IMR-90 (cell line): ENCODE data around the gene PPP1R13L. TPM values are rescaled to one million over a fixed set of nuclear protein-coding genes. Genes with fewer than 3 reads are reported as not detected.

Experiments
- microRNA-seq, 2 experiments: library from miRNA; stranded (forward) in 1 of 2; unstranded in 1 of 2; fragments of 10-50 nt in 1 of 2; fragments of <30 nt in 1 of 2; gene quantifications in 1 of 2; microRNA quantifications in 1 of 2; one replicate each; pipeline versions ENCODE3 to v1.1.0; 2013 to 2020; ENCODE audit not compliant: insufficient read depth in 1 of 2, insufficient read length in 1 of 2, unreplicated experiment in 1 of 2
- polyA plus RNA-seq, 3 experiments: library from polyadenylated mRNA; depleted of rRNA; stranded (reverse); fragments of >200 nt; gene quantifications; 2 replicates each; pipeline ENCODE4 v1.2.3, GENCODE V29; 2012; ENCODE audit warnings: low replicate concordance in 1 of 3
- small RNA-seq, 5 experiments: library from RNA; depleted of rRNA; stranded (forward); fragments of <200 nt; gene quantifications; one replicate each; pipeline ENCODE3, GENCODE V24; 2012
- total RNA-seq: library from RNA; depleted of rRNA; stranded (reverse); fragments of >200 nt; gene quantifications from 2 replicates; pipeline ENCODE4 v1.2.3, GENCODE V29; 2012; rRNA removed

PPP1R13L gene
- total and polyA plus RNA-seq, 2 of the 4 experiments (the other 2 are of a cell fraction) = 3.0 to 13.3 TPM

Small RNAs within 50 kb of the gene (microRNA-seq; reads per million reads assigned to microRNA genes)
- 0 reads per million in 2 experiments for gene MIR6088

Small RNAs within 50 kb of the gene (small RNA-seq; reads per million reads assigned to genes)
- 0 reads per million in 5 experiments for gene MIR6088

Other genes starting within 250 kb of the PPP1R13L start
- gene NKPD1, start 244.1 kb downstream of the PPP1R13L start, total RNA-seq = under 0.01 TPM in 2 replicates
- gene NKPD1, start 244.1 kb downstream of the PPP1R13L start, polyA plus RNA-seq (2012; rRNA removed) = 0.09 and 0.14 TPM in 2 replicates
- 3.1 and 4.1 TPM in 2 replicates for gene TRAPPC6A, start 226.8 kb downstream of the PPP1R13L start, total RNA-seq
- 11.9 and 13.4 TPM in 2 replicates for gene TRAPPC6A, start 226.8 kb downstream of the PPP1R13L start, polyA plus RNA-seq (2012; rRNA removed)
- 0.83 and 1.1 TPM in 2 replicates for gene BLOC1S3, start 226.3 kb downstream of the PPP1R13L start, total RNA-seq
- gene BLOC1S3, start 226.3 kb downstream of the PPP1R13L start, polyA plus RNA-seq (2012; rRNA removed) = 4.7 and 4.9 TPM in 2 replicates
- not detected in 2 replicates for gene EXOC3L2, start 159.7 kb downstream of the PPP1R13L start, total RNA-seq
- 0.03 TPM in 1 of 2 replicates, not detected in the other for gene EXOC3L2, start 159.7 kb downstream of the PPP1R13L start, polyA plus RNA-seq (2012; rRNA removed)
- gene MARK4, start 153.8 kb downstream of the PPP1R13L start, total RNA-seq = 8.1 and 11.3 TPM in 2 replicates
- gene MARK4, start 153.8 kb downstream of the PPP1R13L start, polyA plus RNA-seq (2012; rRNA removed) = 20.3 and 20.7 TPM in 2 replicates
- not detected in 2 replicates for gene CKM, start 82.2 kb downstream of the PPP1R13L start, total RNA-seq
- not detected in 2 replicates for gene CKM, start 82.2 kb downstream of the PPP1R13L start, polyA plus RNA-seq (2012; rRNA removed)
- under 0.01 and 0.18 TPM in 2 replicates for gene KLC3, start 64.3 kb downstream of the PPP1R13L start, total RNA-seq
- 0.09 and 0.14 TPM in 2 replicates for gene KLC3, start 64.3 kb downstream of the PPP1R13L start, polyA plus RNA-seq (2012; rRNA removed)
- gene ERCC2, start 34.5 kb downstream of the PPP1R13L start, total RNA-seq = 26.7 and 30.6 TPM in 2 replicates
- 66.5 and 75.6 TPM in 2 replicates for gene ERCC2, start 34.5 kb downstream of the PPP1R13L start, polyA plus RNA-seq (2012; rRNA removed)
- gene POLR1G, start 1.6 kb upstream of the PPP1R13L start, total RNA-seq = 10.3 and 12.5 TPM in 2 replicates
- gene POLR1G, start 1.6 kb upstream of the PPP1R13L start, polyA plus RNA-seq (2012; rRNA removed) = 8.0 and 8.8 TPM in 2 replicates
- 76.9 and 84.2 TPM in 2 replicates for gene ERCC1, start 18.8 kb upstream of the PPP1R13L start, total RNA-seq
- 132 and 153 TPM in 2 replicates for gene ERCC1, start 18.8 kb upstream of the PPP1R13L start, polyA plus RNA-seq (2012; rRNA removed)
- 11.1 and 31.9 TPM in 2 replicates for gene FOSB, start 62.9 kb upstream of the PPP1R13L start, total RNA-seq
- gene FOSB, start 62.9 kb upstream of the PPP1R13L start, polyA plus RNA-seq (2012; rRNA removed) = 15.6 and 60.1 TPM in 2 replicates
- 5.3 and 5.7 TPM in 2 replicates for gene RTN2, start 92.0 kb upstream of the PPP1R13L start, total RNA-seq
- gene RTN2, start 92.0 kb upstream of the PPP1R13L start, polyA plus RNA-seq (2012; rRNA removed) = 17.4 and 19.4 TPM in 2 replicates
- 0.56 and 0.90 TPM in 2 replicates for gene PPM1N, start 93.4 kb upstream of the PPP1R13L start, total RNA-seq
- gene PPM1N, start 93.4 kb upstream of the PPP1R13L start, polyA plus RNA-seq (2012; rRNA removed) = 1.6 TPM in 2 replicates
- 61.1 and 66.9 TPM in 2 replicates for gene VASP, start 102.4 kb upstream of the PPP1R13L start, total RNA-seq
- 88.8 and 126 TPM in 2 replicates for gene VASP, start 102.4 kb upstream of the PPP1R13L start, polyA plus RNA-seq (2012; rRNA removed)
- 3.9 and 5.2 TPM in 2 replicates for gene OPA3, start 179.7 kb upstream of the PPP1R13L start, total RNA-seq
- 9.6 and 10.9 TPM in 2 replicates for gene OPA3, start 179.7 kb upstream of the PPP1R13L start, polyA plus RNA-seq (2012; rRNA removed)
- not detected in 2 replicates for gene GPR4, start 197.1 kb upstream of the PPP1R13L start, total RNA-seq
- gene GPR4, start 197.1 kb upstream of the PPP1R13L start, polyA plus RNA-seq (2012; rRNA removed) = 0.02 and 0.04 TPM in 2 replicates
- 11.1 and 11.8 TPM in 2 replicates for gene EML2, start 234.3 kb upstream of the PPP1R13L start, total RNA-seq
- gene EML2, start 234.3 kb upstream of the PPP1R13L start, polyA plus RNA-seq (2012; rRNA removed) = 25.3 and 26.0 TPM in 2 replicates